WTC11 (cell line): ENCODE measurements around the gene SNAP47. TPM values are rescaled to one million over a fixed set of nuclear protein-coding genes. Genes with fewer than 3 reads are reported as not detected.

Experiments
- ATAC-seq: fragments of 200-7000 bp; cut with Tn5 transposase; 2 replicates; pipeline ENCODE4 v1.10.0; 2021; ENCODE audit warnings: mild to moderate bottlenecking, moderate library complexity
- CTCF ChIA-PET: fragments of 300-600 bp; sonication (Branson Sonifier 250); formaldehyde crosslinking; loops from one replicate; lab custom pipeline; 2021; ENCODE audit warnings: antibody characterized with exemption; lab: Charles Lee
- POLR2A ChIA-PET: fragments of 350-600 bp; sonication (Branson Sonifier 250); formaldehyde crosslinking; loops from one replicate; lab custom pipeline; 2021; ENCODE audit warnings: antibody characterized with exemption; lab: Charles Lee
- DNase-seq: peaks from one replicate; pipeline ENCODE4 v3.0.0; 2021; ENCODE audit warnings: low spot score
- H3K27ac Mint-ChIP-seq: 2 replicates; pipeline ENCODE4 v1.8.0; 2021; ENCODE audit warnings: mixed read lengths
- H3K27me3 Mint-ChIP-seq: 2 replicates; pipeline ENCODE4 v1.8.0; 2021; ENCODE audit warnings: low read depth, mild to moderate bottlenecking, moderate library complexity, mixed read lengths
- H3K36me3 Mint-ChIP-seq: 2 replicates; pipeline ENCODE4 v1.8.0; 2021; ENCODE audit warnings: mixed read lengths
- H3K4me1 Mint-ChIP-seq: 2 replicates; pipeline ENCODE4 v1.8.0; 2022; ENCODE audit warnings: mixed read lengths
- H3K4me3 Mint-ChIP-seq: 2 replicates; pipeline ENCODE4 v1.8.0; 2021; ENCODE audit warnings: mild to moderate bottlenecking, moderate library complexity, mixed read lengths
- H3K9me3 Mint-ChIP-seq: 2 replicates; pipeline ENCODE4 v1.8.0; 2021; ENCODE audit warnings: mixed read lengths
- ETV6 ChIP-seq: sonication (generic); formaldehyde crosslinking; IDR thresholded peaks from 2 replicates; pipeline ENCODE4 v1.8.1; 2022; ENCODE audit warnings: mild to moderate bottlenecking, missing genetic modification reagents
- FOXJ3 ChIP-seq: sonication (generic); formaldehyde crosslinking; IDR thresholded peaks from 2 replicates; pipeline ENCODE4 v1.9.0; 2021; ENCODE audit warnings: missing genetic modification reagents, mild to moderate bottlenecking, borderline replicate concordance
- HMGA2 ChIP-seq: fragments of 250-450 bp; sonication (Bioruptor Pico); IDR thresholded peaks from 2 replicates; pipeline ENCODE4 v1.4.0; 2021; ENCODE audit warnings: mild to moderate bottlenecking, moderate library complexity
- JAZF1 ChIP-seq: fragments of 250-450 bp; sonication (Bioruptor Pico); IDR thresholded peaks from 2 replicates; pipeline ENCODE4 v1.9.0; 2021; ENCODE audit warnings: moderate library complexity, mild to moderate bottlenecking, inconsistent platforms
- NR1H2 ChIP-seq: sonication (generic); formaldehyde crosslinking; IDR thresholded peaks from 2 replicates; pipeline ENCODE4 v1.9.0; 2021; ENCODE audit warnings: mild to moderate bottlenecking, moderate library complexity, missing genetic modification reagents
- OVOL2 ChIP-seq: fragments of 250-450 bp; sonication (Bioruptor Pico); IDR thresholded peaks from 2 replicates; pipeline ENCODE4 v1.9.0; 2021; ENCODE audit warnings: mild to moderate bottlenecking, borderline replicate concordance
- PRDM15 ChIP-seq: sonication (generic); formaldehyde crosslinking; IDR thresholded peaks from 2 replicates; pipeline ENCODE4 v1.8.0; 2022; ENCODE audit warnings: missing genetic modification reagents
- SMAD4 ChIP-seq: sonication (generic); formaldehyde crosslinking; IDR thresholded peaks from 2 replicates; pipeline ENCODE4 v1.8.0; 2022; ENCODE audit warnings: mild to moderate bottlenecking, missing genetic modification reagents
- USF1 ChIP-seq: sonication (generic); formaldehyde crosslinking; IDR thresholded peaks from 2 replicates; pipeline ENCODE4 v1.8.0; 2022; ENCODE audit warnings: mild to moderate bottlenecking, missing genetic modification reagents
- USF2 ChIP-seq: sonication (generic); formaldehyde crosslinking; IDR thresholded peaks from 2 replicates; pipeline ENCODE4 v1.8.1; 2023; ENCODE audit warnings: mild to moderate bottlenecking, missing genetic modification reagents, moderate library complexity
- ZBTB21 ChIP-seq: sonication (generic); formaldehyde crosslinking; IDR thresholded peaks from 2 replicates; pipeline ENCODE4 v1.8.1; 2023; ENCODE audit warnings: mild to moderate bottlenecking, missing genetic modification reagents, borderline replicate concordance
- ZNF281 ChIP-seq: sonication (generic); formaldehyde crosslinking; IDR thresholded peaks from 2 replicates; pipeline ENCODE4 v1.8.0; 2023; ENCODE audit warnings: mild to moderate bottlenecking, missing genetic modification reagents
- ZNF512 ChIP-seq: sonication (generic); formaldehyde crosslinking; IDR thresholded peaks from 2 replicates; pipeline ENCODE4 v1.8.1; 2022; ENCODE audit warnings: missing genetic modification reagents, borderline replicate concordance
- total RNA-seq: library from RNA; stranded (reverse); gene quantifications from 3 replicates; pipeline ENCODE4 v1.2.3, GENCODE V29; 2021
- TF ChIP-seq, protein P1 (sequence below): fragments of 250-450 bp; sonication (Bioruptor Pico); IDR thresholded peaks from 2 replicates; pipeline ENCODE4 v1.8.0; 2021; ENCODE audit warnings: mild to moderate bottlenecking

Gene SNAP47
- total RNA-seq, 1 experiment from 2014 or later, result 50.8 TPM

DNA sequence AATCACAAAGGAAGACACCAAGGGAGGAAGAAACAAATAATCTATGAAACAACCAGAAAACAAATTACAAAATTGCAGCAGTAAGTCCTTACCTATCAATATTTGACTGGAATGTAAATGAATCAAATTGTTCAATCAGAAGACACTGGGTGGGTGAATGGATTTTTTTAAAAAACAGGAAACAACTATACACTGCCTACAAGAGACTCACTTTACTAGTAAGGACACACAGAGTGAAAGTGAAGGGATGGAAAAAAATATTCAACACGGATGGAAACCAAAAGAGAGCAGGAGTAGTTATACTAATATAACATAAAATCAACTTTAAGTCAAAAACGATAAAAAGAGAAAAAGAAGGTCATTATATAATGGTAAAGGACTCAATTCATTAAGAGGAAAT is 73.8 kb downstream of the SNAP47 start (continued):
- no peak for TF ChIP-seq JAZF1 (CRISPR knock-in tag)

GRCh38 chr1:227813962-227814361 is 78.7 kb downstream of the SNAP47 start:
- Mint-ChIP-seq H3K4me1 (no peaks in the 10 kb centered on the region), H3K36me3 (peaks cover 33% of the 10 kb centered on the region), H3K27ac (no peak overlapping the region), H3K4me3 (no peak overlapping the region), H3K27me3 (peaks cover 16% of the 10 kb centered on the region), H3K9me3 (peaks cover 68% of the 10 kb centered on the region)
- ATAC-seq, result no peak
- no peak for TF ChIP-seq ZNF512 (CRISPR knock-in tag)
- no peak for TF ChIP-seq ZBTB21 (CRISPR knock-in tag)
- TF ChIP-seq ZNF281, result no peak
- TF ChIP-seq, protein P1, sequence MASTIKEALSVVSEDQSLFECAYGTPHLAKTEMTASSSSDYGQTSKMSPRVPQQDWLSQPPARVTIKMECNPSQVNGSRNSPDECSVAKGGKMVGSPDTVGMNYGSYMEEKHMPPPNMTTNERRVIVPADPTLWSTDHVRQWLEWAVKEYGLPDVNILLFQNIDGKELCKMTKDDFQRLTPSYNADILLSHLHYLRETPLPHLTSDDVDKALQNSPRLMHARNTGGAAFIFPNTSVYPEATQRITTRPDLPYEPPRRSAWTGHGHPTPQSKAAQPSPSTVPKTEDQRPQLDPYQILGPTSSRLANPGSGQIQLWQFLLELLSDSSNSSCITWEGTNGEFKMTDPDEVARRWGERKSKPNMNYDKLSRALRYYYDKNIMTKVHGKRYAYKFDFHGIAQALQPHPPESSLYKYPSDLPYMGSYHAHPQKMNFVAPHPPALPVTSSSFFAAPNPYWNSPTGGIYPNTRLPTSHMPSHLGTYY (CRISPR knock-in tag), result no peak
- TF ChIP-seq HMGA2 (CRISPR knock-in tag), result no peak
- no peak for TF ChIP-seq OVOL2 (CRISPR knock-in tag)
- no peak for TF ChIP-seq SMAD4 (CRISPR knock-in tag)
- TF ChIP-seq ETV6, result no peak
- TF ChIP-seq PRDM15 (CRISPR knock-in tag), result no peak
- TF ChIP-seq FOXJ3 (CRISPR knock-in tag), result no peak
- POLR2A ChIA-PET, result no interaction called here
- CTCF ChIA-PET, result no interaction called here
- DNase-seq, result no peak

DNA sequence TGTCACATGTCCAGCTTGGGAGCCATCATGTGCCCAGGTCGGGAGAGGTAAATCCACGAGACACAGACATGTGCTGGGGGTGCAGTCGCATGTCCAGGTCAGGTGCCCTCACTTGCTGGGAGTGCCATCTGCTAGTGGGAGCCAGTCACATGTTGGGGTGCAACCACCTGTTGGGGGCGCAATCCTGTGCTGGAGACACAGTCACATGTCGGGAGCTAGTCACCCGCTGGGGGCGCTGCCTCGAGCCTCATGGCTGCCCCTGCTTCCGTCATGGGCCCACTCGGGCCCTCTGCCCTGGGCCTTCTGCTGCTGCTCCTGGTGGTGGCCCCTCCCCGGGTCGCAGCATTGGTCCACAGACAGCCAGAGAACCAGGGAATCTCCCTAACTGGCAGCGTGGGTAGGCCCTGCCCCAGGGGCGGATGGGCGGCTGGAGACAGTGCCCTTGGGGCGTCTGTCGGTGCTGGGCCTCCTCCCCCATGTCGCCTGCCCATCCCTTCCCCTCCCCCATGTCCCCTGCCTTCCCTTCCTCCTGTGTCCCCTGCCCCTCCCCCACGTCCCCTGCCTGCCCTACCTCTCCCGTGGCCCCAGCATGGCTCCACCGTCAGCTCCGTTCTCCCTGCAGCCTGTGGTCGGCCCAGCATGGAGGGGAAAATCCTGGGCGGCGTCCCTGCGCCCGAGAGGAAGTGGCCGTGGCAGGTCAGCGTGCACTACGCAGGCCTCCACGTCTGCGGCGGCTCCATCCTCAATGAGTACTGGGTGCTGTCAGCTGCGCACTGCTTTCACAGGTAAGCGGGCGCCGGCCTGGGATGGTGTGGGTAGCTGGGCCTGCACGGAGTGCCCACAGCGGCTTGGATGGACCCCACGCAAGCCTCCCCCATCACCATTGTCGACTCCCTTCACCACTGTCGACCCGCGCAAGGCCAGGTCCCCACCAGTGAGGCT is 80.5 kb downstream of the SNAP47 start, which contains the start of gene PRSS38:
PRSS38 (plus strand) TSS at position 208 of the 942 bp plus-strand sequence; CDS start at position 250, 42 bp downstream.
- CTCF ChIA-PET, result interaction anchor here (1.0 kb wide), 1 partner anchor 11 kb away, joined by 4 read pairs; no protein-coding TSS in a partner anchor
- Mint-ChIP-seq H3K27me3 (peaks cover 11% of the 10 kb centered on the region; the same call in 1 of the 2 replicates), H3K4me1 (no peaks in the 10 kb centered on the region), H3K27ac (no peak within 1 kb of the TSS), H3K9me3 (peaks cover 59% of the 10 kb centered on the region), H3K4me3 (no peak within 1 kb of the TSS), H3K36me3 (peaks cover 33% of the 10 kb centered on the region)
- 0 out of 2 replicates have a peak, but pooled peaks have one; percentile 23 for TF ChIP-seq USF1
- peak; percentile 38; the same call in 1 of the 2 replicates for TF ChIP-seq USF2
- no peak for TF ChIP-seq NR1H2 (CRISPR knock-in tag)
- DNase-seq, result no peak
- POLR2A ChIA-PET, result no interaction called here
- ATAC-seq, result no peak
